ENCODE results near the gene SLC25A26.

DNA sequence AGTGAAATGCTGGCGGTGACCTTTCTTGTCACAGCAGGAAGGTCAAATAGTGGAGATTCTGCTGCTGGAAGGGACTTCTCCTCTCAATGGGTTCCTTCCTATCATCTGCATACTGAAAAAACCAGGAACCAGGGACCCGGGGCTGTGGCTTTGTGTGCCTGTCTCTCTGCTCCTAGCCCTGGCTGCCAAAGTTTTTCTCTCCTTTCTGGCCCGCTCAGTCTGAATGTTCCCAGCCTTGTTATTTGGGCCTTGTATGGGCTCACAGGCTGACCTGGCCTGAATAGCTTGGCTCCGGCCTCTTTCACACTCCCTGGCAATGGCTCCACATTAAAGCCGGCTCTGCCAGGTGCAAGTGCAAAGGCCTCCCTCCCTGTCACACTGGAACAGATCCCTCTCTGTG lies 185.4 kb downstream of the SLC25A26 start:
- no peak for TF ChIP-seq EP300 (IDR thresholded peaks at IDR 0.05)
- no peak for TF ChIP-seq CTCF (IDR thresholded peaks at IDR 0.05)
- no peak for TF ChIP-seq POLR2AphosphoS5 (IDR thresholded peaks at IDR 0.05)
